Activated T-helper 17 cell treated with anti-CD3 and anti-CD28 coated beads, Interleukin-2, amount 50 U/mL, for 72 hours (primary cell): Measurements from ENCODE around the gene ACAP3. TPM values are rescaled to one million over a fixed set of nuclear protein-coding genes. Genes with fewer than 3 reads are reported as not detected.
A peak's percentile ranks its signal among the peaks of the same experiment; 100 is the strongest.

ENCODE experiments used
- ATAC-seq: fragments of 150-1000 bp; cut with Tn5 transposase; replicated peaks from 2 replicates; pipeline ENCODE4 v1.10.0; 2021; ENCODE audit warnings: mild to moderate bottlenecking, moderate library complexity
- H3K27ac Mint-ChIP-seq: one replicate; pipeline ENCODE4 v1.8.0; 2022; ENCODE audit warnings: mixed read lengths
- H3K27me3 Mint-ChIP-seq: one replicate; pipeline ENCODE4 v1.8.0; 2022; ENCODE audit warnings: mixed read lengths
- H3K36me3 Mint-ChIP-seq: one replicate; pipeline ENCODE4 v1.8.0; 2022; ENCODE audit warnings: low read depth, mild to moderate bottlenecking, mixed read lengths
- H3K4me1 Mint-ChIP-seq: one replicate; pipeline ENCODE4 v1.8.0; 2022; ENCODE audit warnings: mixed read lengths
- H3K4me3 Mint-ChIP-seq: one replicate; pipeline ENCODE4 v1.8.0; 2022; ENCODE audit warnings: mild to moderate bottlenecking, mixed read lengths
- H3K9me3 Mint-ChIP-seq: one replicate; pipeline ENCODE4 v1.8.0; 2022; ENCODE audit warnings: mixed read lengths
- total RNA-seq, 2 donors: library from RNA; stranded (reverse); gene quantifications; one replicate each; pipeline ENCODE4 v1.2.3, GENCODE V29; 2022

ACAP3 gene
- total RNA-seq, 2 donors from 2014 or later: 41.4 to 43.3 TPM

DNA sequence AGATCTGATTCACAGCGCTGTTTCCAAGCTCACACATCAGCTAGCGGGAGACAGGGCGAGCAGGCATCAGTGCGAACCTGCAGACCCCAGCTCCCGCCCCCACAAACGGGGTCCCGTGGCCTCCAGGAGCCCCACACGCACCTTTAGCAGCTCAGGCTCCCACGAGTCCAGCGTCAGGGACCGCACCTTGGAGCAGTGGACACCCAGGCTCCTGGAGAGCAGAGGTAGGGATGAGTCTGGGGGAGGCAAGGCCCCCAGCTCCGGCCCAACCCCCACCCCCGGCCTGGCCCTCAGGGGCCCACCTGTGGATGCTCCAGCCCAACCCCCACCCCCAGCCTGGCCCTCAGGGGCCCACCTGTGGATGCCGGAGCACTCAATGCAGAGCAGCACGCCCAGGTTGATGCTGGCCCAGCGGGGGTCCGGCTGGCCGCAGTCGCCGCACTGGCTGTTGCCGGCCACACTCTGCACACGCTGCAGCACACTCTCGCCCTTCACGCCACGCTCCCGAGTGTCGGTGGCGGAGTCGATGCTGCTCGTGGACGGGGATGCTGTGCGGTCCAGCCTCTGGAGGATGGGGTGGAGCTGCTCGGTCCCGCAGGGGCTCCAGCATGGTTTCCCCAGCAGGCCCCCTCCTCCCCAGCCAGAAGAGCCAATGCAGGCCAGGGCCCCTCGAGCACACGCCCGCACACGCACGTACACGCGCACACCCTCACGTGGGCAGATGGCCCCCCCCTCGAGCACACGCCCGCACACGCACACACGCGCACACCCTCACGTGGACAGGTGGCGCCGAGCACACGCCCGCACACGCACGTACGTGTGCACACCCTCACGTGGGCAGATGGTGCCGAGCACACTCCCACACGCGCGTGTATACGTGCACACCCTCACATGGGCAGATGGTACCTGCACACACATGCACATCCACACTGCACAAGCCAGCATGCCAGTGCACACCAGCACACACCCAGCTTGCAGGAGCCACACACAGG is 11.4 kb downstream of the ACAP3 start:
- Mint-ChIP-seq H3K27me3 (no peaks in the 10 kb centered on the region), H3K36me3 (no peaks in the 10 kb centered on the region), H3K4me3 (no peak overlapping the region), H3K27ac (no peak overlapping the region), H3K9me3 (no peaks in the 10 kb centered on the region), H3K4me1 (no peaks in the 10 kb centered on the region)
- no peak for ATAC-seq

DNA sequence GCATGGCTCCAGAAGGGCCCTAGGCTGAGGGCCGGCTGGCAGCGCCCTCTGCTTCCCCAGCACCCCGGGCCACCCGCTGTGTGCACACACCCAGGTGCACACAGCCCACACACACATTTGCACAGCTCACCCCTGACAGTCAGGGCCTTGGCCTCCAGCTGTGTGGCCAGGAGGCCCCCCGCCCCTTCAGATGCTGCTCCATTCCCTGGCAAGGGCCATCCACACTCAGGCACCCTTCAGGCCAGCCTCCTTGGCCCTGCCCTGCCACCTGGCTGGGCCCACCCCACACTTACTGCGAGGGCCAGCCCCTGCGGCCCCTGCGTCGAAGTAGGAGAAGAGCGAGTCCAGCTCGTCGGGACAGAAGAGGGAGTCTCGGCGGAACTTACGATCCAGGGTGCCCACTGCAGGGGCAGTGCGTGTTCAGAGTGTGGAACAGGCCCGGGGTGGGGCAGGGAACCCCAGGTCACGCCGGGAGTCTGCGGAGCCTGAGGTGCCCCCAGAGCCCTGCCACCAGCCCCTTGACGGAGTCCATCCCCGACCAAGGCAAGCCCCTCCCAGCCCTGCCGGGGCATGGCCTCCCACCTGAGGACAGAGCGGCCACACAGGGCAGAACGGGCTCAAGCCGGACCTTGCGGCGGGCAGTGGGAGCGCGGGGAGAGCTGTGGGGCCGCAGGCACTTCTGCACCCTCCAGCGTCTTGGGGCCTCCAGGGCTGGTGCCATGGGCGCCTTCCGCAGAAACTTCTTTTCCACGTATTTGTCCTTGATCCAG is 12.4 kb downstream of the ACAP3 start:
- no peaks in the 10 kb centered on the region for H3K27me3 Mint-ChIP-seq
- H3K9me3 Mint-ChIP-seq: no peaks in the 10 kb centered on the region
- H3K36me3 Mint-ChIP-seq: no peaks in the 10 kb centered on the region
- no peak for ATAC-seq
- no peak overlapping the region for H3K27ac Mint-ChIP-seq
- no peak overlapping the region for H3K4me3 Mint-ChIP-seq
- H3K4me1 Mint-ChIP-seq: no peaks in the 10 kb centered on the region

DNA sequence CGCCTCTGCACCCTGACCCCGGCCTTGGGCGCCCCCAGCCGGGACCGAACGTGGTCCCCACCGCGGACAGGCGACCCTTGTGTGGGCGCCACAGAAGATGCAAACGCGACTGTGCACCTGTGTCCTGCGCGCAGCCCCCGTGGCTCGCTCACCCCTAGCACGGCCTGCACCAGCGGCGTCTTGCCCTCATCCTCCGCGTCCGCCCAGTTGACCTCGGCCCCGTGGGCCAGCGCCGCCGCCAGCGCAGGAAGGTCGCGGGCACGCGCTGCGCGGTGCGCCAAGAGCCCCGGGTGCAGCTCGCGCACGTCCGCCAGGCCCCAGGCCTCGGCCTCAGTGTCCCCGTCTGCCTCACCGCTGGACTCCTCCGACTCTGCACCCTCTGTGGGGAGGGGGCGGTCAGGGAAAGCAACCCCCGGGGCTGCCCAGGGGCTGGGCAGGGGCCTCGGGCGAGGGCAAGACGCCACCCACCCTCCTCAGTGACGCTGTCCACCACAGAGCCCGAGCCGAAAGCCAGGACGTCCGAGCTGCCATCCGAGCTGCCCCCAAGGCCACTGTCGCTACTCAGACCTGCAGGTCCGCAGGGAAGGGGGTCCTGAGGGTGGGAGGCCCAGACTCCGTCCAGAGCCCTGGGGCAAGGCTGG is 13.4 kb downstream of the ACAP3 start:
- ATAC-seq: no peak
- Mint-ChIP-seq H3K27ac (no peak overlapping the region), H3K27me3 (no peaks in the 10 kb centered on the region), H3K4me1 (no peaks in the 10 kb centered on the region), H3K9me3 (no peaks in the 10 kb centered on the region), H3K4me3 (no peak overlapping the region), H3K36me3 (no peaks in the 10 kb centered on the region)

DNA sequence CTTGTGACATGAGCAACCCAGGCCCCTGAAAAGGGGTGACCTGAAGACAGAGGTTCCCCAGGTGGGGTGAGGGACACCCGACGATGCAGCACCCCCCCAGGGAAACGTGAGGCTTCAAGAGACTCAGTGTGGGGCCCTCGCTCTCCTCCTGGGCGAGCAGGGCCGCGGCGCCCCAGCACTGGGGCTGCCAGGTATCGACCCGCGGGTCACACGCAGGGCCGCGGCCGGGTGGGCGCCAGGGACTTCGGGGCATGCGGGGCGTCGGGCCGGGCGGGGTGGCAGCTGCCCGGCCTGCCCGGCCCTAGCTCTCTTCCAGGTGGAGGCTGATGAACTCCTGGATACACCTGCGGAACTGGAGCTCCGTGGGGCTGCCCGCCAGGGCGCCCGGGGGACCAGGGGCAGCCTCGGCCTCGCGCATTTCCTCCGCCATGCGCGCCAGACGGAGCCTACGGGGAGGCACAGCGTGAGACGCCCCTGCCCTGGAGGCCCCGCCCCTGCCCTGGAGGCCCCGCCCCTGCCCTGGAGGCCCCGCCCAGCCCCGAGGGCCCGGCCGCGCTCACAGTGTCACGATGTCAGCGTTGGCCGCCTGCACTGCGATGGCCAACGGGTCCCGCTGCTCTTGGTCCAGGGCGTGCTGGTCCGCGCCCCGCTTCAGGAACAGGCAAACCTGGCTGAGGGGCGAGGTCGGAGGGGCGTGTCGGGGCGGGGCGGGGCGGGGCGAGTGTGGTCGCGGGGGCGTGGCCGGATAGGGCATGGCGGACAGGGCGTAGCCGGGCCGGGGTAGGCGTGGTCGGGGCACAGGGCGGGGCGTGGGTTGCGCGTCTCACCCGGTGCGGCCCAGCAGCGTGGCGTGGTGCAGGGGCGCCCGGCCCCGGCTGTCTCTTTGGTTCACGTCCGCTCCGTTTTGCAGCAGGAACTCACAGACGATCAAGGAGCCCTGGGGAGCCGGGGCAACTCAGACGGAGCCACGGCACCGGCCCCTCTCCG is 14.2 kb downstream of the ACAP3 start:
- Mint-ChIP-seq H3K4me3 (no peak overlapping the region), H3K27ac (no peak overlapping the region), H3K9me3 (no peaks in the 10 kb centered on the region), H3K36me3 (no peaks in the 10 kb centered on the region), H3K27me3 (no peaks in the 10 kb centered on the region), H3K4me1 (no peaks in the 10 kb centered on the region)
- no peak for ATAC-seq

DNA sequence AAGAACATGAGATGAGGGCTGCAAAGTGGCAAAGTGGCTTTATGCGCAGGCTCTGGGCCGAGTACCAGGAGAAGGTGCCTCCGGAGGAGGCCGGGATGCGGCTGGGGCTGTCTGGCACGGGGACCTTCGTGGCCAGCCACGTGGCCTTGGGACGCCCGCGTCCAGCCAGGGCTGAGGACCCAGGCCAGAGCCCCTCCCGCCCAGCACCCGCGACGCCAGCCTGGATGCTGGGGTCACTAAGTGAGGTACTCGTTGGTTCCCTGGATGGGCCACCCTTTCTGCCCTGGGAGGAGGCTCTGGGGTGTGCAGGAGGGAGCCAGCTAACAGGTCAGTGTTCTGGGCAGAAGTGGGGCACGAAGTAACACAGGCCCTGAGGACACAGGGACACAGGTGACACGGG is 14.9 kb downstream of the ACAP3 start:
- Mint-ChIP-seq H3K36me3 (no peaks in the 10 kb centered on the region), H3K27ac (no peak overlapping the region), H3K4me1 (no peaks in the 10 kb centered on the region), H3K27me3 (no peaks in the 10 kb centered on the region), H3K4me3 (no peak overlapping the region), H3K9me3 (no peaks in the 10 kb centered on the region)
- no peak for ATAC-seq

DNA sequence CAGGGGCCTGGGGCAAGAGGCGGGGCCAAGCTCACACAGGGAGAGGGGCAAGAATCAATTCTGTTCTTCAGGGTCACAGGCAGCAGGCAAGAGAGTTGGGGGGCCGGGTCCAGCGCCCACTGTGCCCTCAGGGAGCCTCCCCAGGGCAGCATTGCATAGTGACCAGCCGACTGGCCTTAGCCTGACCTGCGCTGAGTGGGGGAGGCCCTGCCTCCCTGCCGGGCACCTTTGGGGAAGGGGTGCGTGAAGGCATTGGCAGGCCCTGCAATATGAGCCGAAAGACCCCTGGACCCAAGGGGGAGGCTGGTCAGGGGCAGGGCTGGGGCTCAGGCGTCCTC is 15.3 kb downstream of the ACAP3 start:
- H3K27me3 Mint-ChIP-seq: no peaks in the 10 kb centered on the region
- H3K36me3 Mint-ChIP-seq: no peaks in the 10 kb centered on the region
- H3K9me3 Mint-ChIP-seq: no peaks in the 10 kb centered on the region
- no peak for ATAC-seq
- H3K27ac Mint-ChIP-seq: no peak overlapping the region
- no peak overlapping the region for H3K4me3 Mint-ChIP-seq
- H3K4me1 Mint-ChIP-seq: no peaks in the 10 kb centered on the region

DNA sequence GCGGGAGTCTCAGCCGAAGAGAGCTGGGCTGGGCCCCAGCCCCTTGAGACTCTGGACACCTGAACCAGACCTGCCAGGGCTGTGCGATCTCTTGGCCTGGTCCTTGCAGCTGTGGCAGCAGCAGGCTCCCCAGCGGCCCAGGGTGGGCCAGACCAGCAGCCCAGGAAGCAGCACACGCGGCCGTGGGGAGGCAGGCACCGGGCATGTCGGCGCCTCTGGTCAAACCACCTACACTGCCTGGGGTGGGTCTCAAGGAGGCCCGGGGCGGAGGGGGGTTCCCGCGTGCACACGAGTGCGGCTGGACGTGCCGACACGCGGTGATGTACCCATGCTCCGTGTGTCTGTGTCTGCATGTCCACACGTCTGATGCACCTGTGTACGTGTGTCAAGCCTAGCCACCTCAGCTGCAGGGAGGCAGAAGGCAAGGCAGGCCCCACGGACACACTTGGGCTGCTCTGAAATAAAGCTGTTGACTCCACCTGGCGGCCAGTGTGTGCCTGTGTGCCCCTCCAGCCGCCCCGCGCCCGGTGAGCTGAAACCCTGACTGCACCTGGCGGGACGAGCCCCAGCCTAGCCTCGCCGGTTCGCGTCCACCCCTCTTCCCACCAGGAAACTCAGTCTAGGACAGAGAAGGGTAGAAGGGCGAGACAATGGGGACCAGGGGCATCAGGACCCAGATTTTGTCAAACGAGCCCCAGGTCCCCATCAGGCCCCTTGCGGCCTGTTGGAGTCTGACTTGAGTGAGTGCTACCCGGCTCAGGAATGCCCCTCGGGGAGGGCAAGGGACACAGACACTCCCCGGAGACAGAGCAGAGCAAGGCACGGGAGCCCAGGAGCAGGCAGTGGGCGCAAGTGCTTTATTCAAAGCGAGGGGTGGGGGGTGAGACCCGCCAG is 15.9 kb downstream of the ACAP3 start:
- Mint-ChIP-seq H3K36me3 (no peaks in the 10 kb centered on the region), H3K27ac (no peak overlapping the region), H3K27me3 (no peaks in the 10 kb centered on the region), H3K4me1 (no peaks in the 10 kb centered on the region), H3K9me3 (no peaks in the 10 kb centered on the region), H3K4me3 (no peak overlapping the region)
- ATAC-seq: peak; percentile 83

DNA sequence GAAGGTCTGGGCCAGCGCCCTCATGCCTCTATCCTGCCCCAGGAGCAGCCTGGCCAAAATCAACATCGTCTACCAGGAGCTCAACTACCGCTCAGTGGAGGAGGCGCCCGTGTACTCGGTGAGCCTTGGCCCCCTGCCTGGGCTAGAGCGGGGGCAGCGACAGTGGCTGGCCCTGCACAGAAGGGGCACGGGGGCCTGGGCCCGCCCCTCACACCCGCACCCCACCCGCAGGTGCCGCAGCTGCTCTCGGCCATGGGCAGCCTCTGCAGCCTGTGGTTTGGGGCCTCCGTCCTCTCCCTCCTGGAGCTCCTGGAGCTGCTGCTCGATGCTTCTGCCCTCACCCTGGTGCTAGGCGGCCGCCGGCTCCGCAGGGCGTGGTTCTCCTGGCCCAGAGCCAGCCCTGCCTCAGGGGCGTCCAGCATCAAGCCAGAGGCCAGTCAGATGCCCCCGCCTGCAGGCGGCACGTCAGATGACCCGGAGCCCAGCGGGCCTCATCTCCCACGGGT is 16.7 kb downstream of the ACAP3 start:
- Mint-ChIP-seq H3K4me3 (no peak overlapping the region), H3K27ac (no peak overlapping the region), H3K36me3 (no peaks in the 10 kb centered on the region), H3K9me3 (no peaks in the 10 kb centered on the region), H3K27me3 (no peaks in the 10 kb centered on the region), H3K4me1 (no peaks in the 10 kb centered on the region)
- ATAC-seq: no peak

DNA sequence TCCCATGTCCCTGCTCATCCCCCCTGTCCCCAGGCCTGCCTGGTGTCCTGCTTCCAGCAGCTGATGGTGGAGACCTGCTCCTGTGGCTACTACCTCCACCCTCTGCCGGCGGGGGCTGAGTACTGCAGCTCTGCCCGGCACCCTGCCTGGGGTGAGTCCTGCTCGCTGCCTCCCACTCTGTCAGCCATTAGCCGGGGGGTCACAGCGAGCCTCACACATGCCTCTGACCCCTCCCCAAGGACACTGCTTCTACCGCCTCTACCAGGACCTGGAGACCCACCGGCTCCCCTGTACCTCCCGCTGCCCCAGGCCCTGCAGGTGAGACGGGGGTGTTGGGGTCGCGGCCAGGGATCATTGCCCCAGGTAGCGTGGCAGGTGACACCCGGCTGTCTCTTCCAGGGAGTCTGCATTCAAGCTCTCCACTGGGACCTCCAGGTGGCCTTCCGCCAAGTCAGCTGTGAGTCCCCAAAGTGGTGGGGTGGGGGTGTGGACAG is 17.4 kb downstream of the ACAP3 start:
- ATAC-seq: peak; percentile 65
- Mint-ChIP-seq H3K27ac (no peak overlapping the region), H3K4me1 (no peaks in the 10 kb centered on the region), H3K27me3 (no peaks in the 10 kb centered on the region), H3K36me3 (no peaks in the 10 kb centered on the region), H3K9me3 (no peaks in the 10 kb centered on the region), H3K4me3 (no peak overlapping the region)

DNA sequence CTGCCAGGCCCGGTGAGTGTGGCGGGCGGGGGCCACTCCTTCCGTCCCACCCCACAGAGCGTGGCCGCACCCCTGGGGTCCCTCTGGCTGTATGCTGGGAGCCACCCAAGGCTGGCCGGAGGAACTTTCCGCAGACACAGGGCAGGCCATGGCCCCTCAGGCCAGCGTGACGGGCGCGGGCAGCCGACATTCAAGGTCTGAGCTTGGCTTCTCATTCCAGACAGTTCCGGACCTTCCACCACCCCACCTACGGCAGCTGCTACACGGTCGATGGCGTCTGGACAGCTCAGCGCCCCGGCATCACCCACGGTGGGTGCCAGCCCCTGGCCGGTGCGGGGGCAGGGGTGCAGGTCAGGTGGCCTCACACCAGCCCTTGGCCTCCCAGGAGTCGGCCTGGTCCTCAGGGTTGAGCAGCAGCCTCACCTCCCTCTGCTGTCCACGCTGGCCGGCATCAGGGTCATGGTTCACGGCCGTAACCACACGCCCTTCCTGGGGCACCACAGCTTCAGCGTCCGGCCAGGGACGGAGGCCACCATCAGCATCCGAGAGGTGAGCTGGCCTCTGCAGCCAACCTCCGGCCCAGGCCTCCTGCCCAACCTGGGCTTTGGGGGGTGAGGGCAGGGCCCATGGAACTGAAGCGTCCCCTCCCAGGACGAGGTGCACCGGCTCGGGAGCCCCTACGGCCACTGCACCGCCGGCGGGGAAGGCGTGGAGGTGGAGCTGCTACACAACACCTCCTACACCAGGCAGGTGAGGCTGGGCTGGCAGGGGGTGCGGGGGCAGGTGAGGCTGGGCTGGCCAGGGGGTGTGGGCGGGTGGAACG is 20.2 kb downstream of the ACAP3 start:
- no peak overlapping the region for H3K27ac Mint-ChIP-seq
- H3K36me3 Mint-ChIP-seq: no peaks in the 10 kb centered on the region
- no peak for ATAC-seq
- peaks cover 5% of the 10 kb centered on the region for H3K4me1 Mint-ChIP-seq
- no peaks in the 10 kb centered on the region for H3K27me3 Mint-ChIP-seq
- H3K9me3 Mint-ChIP-seq: no peaks in the 10 kb centered on the region
- no peak overlapping the region for H3K4me3 Mint-ChIP-seq

DNA sequence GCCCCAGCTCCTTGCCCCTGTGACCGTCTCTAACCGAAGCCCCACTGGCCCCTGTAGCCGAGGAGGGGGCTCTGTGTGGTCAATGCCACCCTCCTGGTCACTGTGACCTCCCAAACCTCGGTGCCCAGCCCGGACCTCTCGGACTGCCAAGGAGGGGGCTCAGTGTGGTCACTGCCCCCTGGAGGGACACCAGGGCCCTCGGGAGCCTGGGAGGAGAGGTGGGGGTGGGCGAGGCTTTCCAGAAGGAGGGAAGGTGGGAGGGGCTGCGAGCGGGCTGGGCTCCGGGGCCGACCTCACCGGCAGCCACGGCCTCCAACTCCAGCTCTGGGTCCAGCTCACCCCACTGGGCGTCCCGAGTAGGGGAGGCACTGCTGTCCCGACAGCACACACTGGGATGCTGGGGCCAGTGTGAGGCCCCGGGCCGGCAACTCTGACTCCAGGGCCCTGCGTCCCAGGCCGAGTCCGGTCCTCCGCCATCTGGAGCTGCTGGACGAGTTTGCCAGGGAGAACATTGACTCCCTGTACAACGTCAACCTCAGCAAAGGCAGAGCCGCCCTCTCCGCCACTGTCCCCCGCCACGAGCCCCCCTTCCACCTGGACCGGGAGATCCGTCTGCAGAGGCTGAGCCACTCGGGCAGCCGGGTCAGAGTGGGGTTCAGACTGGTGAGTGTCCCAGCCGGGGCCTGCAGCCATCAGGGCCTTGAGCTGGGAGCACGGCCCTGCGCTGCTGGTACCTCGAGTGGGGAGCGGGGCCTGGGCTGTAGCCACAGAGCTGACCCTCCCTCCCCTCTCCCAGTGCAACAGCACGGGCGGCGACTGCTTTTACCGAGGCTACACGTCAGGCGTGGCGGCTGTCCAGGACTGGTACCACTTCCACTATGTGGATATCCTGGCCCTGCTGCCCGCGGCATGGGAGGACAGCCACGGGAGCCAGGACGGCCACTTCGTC is 21.1 kb downstream of the ACAP3 start:
- ATAC-seq: no peak
- H3K27me3 Mint-ChIP-seq: no peaks in the 10 kb centered on the region
- H3K36me3 Mint-ChIP-seq: no peaks in the 10 kb centered on the region
- H3K4me1 Mint-ChIP-seq: peaks cover 5% of the 10 kb centered on the region
- H3K9me3 Mint-ChIP-seq: no peaks in the 10 kb centered on the region
- H3K27ac Mint-ChIP-seq: no peak overlapping the region
- H3K4me3 Mint-ChIP-seq: no peak overlapping the region
